Measurements from ENCODE around the gene CRYBG1.

- no peak for TF ChIP-seq JUN (IDR thresholded peaks at IDR 0.05; ENCODE audit: borderline replicate concordance, insufficient read depth, insufficient read length, low read depth)
- TF ChIP-seq CTCF (IDR thresholded peaks at IDR 0.05; ENCODE audit: extremely low read depth in 1 of 2, insufficient read depth in 1 of 2, low read depth in 1 of 2, low read length in 2 of 2): no peak
Measured at GRCh38 chr6:106502559-106502958, 142.0 kb downstream of the CRYBG1 start.
